GM19240 (cell line): Measurements from ENCODE around the gene STK32B.
"Not testable (repeated sequence)": the region's sequence is repeated elsewhere in the genome, so short reads cannot be mapped to it uniquely, and the experiment has no call there.

Source experiments
- DNase-seq: peaks from one replicate; pipeline ENCODE4 v3.0.0; 2011; ENCODE audit warnings: low spot score; ENCODE audit not compliant: insufficient read length

Gene STK32B

GRCh38 chr4:5429747-5430146 is 378.5 kb downstream of the STK32B start:
- no peak for DNase-seq

- DNase-seq, result no peak
Measured at GRCh38 chr4:5433196-5433595, 381.9 kb downstream of the STK32B start.

- DNase-seq, result no peak
Measured at GRCh38 chr4:5435201-5435600, 383.9 kb downstream of the STK32B start.

GRCh38 chr4:5435823-5436222 is 384.5 kb downstream of the STK32B start:
- DNase-seq, result no peak

GRCh38 chr4:5443976-5444802 is 392.9 kb downstream of the STK32B start:
- DNase-seq, result not testable (repeated sequence)

- no peak for DNase-seq
Measured at GRCh38 chr4:5444918-5445517, 393.7 kb downstream of the STK32B start.

- DNase-seq, result no peak
Measured at GRCh38 chr4:5446595-5447226, 395.4 kb downstream of the STK32B start.

- no peak for DNase-seq
Measured at GRCh38 chr4:5447755-5448154, 396.5 kb downstream of the STK32B start.

- DNase-seq, result no peak
Measured at GRCh38 chr4:5448221-5448620, 396.9 kb downstream of the STK32B start.

- no peak for DNase-seq
Measured at GRCh38 chr4:5451243-5451642, 400.0 kb downstream of the STK32B start.

GRCh38 chr4:5452156-5452555 is 400.9 kb downstream of the STK32B start:
- no peak for DNase-seq

- DNase-seq, result no peak
Measured at GRCh38 chr4:5455003-5455585, 403.8 kb downstream of the STK32B start.

- no peak for DNase-seq
Measured at GRCh38 chr4:5456296-5456845, 405.1 kb downstream of the STK32B start.

- no peak for DNase-seq
Measured at GRCh38 chr4:5458676-5459075, 407.4 kb downstream of the STK32B start.

- DNase-seq, result no peak
Measured at GRCh38 chr4:5459236-5459635, 408.0 kb downstream of the STK32B start.

GRCh38 chr4:5460106-5460801 is 409.0 kb downstream of the STK32B start:
- DNase-seq, result no peak

- DNase-seq, result no peak
Measured at GRCh38 chr4:5461477-5461876, 410.2 kb downstream of the STK32B start.

GRCh38 chr4:5462254-5462835 is 411.1 kb downstream of the STK32B start:
- DNase-seq, result no peak

GRCh38 chr4:5462896-5463295 is 411.6 kb downstream of the STK32B start:
- no peak for DNase-seq

- DNase-seq, result no peak
Measured at GRCh38 chr4:5463361-5463760, 412.1 kb downstream of the STK32B start.
